Mammary epithelial cell (primary cell): Measurements from ENCODE around the gene RGS16.

Source experiments
- EZH2 ChIP-seq: IDR thresholded peaks from 2 replicates; pipeline ENCODE4 v1.6.1; 2012; ENCODE audit warnings: low read length, inconsistent platforms, borderline replicate concordance
- TF ChIP-seq, protein P1 (sequence below), 2 donors: IDR thresholded peaks in 1 of 2; conservative IDR thresholded peaks in 1 of 2; 2 replicates each; pipeline ENCODE4 v1.5.1; 2011 to 2012; ENCODE audit warnings: inconsistent platforms in 2 of 2, low read length in 2 of 2, mild to moderate bottlenecking in 2 of 2, control low read depth in 1 of 2, low read depth in 1 of 2; ENCODE audit not compliant: insufficient read depth in 1 of 2; ENCODE audit errors: extremely low read depth in 1 of 2

DNA sequence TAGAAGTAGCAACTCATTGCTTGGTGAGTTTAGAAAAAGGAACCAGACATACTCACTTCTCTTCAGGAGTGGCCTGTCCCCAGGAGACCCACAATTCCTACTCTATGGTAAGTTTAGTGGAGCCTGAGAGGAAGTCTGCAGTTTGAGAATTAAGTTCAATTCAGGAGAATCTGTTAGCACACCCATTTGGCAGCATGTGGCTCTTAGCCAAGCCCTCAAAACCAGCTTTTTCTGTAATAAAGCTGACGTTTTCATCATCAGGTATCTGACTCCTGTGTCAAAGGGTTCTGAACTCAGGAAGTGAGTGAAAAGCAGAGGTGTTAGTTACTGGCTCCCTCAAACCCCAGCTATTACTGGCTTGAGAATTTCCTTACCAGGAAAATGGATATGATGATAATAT, 20.4 kb upstream of the RGS16 start:
- TF ChIP-seq, protein P1, sequence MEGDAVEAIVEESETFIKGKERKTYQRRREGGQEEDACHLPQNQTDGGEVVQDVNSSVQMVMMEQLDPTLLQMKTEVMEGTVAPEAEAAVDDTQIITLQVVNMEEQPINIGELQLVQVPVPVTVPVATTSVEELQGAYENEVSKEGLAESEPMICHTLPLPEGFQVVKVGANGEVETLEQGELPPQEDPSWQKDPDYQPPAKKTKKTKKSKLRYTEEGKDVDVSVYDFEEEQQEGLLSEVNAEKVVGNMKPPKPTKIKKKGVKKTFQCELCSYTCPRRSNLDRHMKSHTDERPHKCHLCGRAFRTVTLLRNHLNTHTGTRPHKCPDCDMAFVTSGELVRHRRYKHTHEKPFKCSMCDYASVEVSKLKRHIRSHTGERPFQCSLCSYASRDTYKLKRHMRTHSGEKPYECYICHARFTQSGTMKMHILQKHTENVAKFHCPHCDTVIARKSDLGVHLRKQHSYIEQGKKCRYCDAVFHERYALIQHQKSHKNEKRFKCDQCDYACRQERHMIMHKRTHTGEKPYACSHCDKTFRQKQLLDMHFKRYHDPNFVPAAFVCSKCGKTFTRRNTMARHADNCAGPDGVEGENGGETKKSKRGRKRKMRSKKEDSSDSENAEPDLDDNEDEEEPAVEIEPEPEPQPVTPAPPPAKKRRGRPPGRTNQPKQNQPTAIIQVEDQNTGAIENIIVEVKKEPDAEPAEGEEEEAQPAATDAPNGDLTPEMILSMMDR (conservative IDR thresholded peaks at IDR 0.05 in 1 of 2, IDR thresholded peaks at IDR 0.05 in 1 of 2; ENCODE audit: extremely low read depth in 1 of 2, insufficient read depth in 1 of 2, low read depth in 1 of 2, low read length in 2 of 2): no peak
- TF ChIP-seq EZH2: no peak
